Astrocyte of the cerebellum (primary cell): Measurements from ENCODE around the gene ANKRD39.

Source experiments
- DNase-seq: peaks from one replicate; pipeline ENCODE4 v3.0.0-alpha.2; 2011; ENCODE audit warnings: low read depth
- H3K4me3 ChIP-seq: 2 replicates; pipeline ENCODE4 v1.5.1; 2011; ENCODE audit warnings: mild to moderate bottlenecking, low read depth, low read length, moderate library complexity
- CTCF ChIP-seq: IDR thresholded peaks from 2 replicates; pipeline ENCODE4 v1.5.1; 2012; ENCODE audit warnings: low read length, low read depth, moderate library complexity, mild to moderate bottlenecking; ENCODE audit errors: missing control alignments
- in situ Hi-C: cut with HindIII; loops from 2 replicates; pipeline ENCODE4 v1.10.0; 2017; ENCODE audit warnings: low sequenced_read_pairs

ANKRD39 gene

GRCh38 chr2:96842600-96842999, 15.2 kb downstream of the ANKRD39 start:
- TF ChIP-seq CTCF = no peak
- in situ Hi-C loops = no loop called here
- no peak overlapping the region for H3K4me3 ChIP-seq
- no peak for DNase-seq

DNA sequence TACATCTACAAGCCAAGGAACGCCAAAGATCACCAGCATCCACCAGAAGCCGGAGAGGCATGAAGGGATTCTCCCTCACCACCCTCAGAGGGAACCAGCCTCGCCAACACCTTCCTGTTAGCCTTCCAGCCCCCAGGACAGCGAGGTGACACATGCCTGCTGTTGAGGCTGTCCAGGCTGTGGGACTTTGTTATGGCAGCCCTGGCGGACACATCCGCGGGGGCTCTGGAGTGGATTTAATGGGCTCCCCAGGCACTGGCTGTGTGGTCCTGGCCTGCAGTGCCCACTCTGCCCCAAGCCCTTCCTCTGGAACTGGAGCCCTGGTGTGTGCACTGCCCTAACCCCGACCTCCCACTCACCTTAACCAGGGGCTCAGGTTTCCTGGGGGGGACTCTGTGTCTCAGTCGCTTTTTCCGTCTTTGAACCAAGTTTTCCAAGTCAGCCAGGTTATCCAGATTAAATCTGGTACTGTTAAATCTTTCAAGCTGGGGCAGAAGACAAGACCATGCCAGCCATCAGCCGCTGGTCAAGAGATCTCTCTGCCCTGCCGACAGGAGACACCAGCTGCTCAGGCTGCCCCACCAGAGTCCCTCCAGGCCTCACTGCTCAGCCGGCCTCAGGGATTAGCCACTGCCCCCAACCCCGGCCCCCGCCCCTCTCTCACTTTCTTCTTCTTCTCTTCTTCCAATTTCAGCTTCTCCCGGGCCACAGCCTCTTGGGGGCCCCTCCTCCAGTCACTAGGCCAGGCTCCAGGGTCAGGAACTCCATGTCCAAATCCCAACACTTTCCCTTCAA, 15.9 kb downstream of the ANKRD39 start:
- in situ Hi-C loops = no loop called here
- no peak for DNase-seq
- no peak for TF ChIP-seq CTCF
- H3K4me3 ChIP-seq = no peak overlapping the region

GRCh38 chr2:96839875-96840850, 17.7 kb downstream of the ANKRD39 start:
- in situ Hi-C loops = no loop called here
- H3K4me3 ChIP-seq = no peak overlapping the region
- no peak for TF ChIP-seq CTCF
- DNase-seq = no peak

- in situ Hi-C loops = no loop called here
- no peak overlapping the region for H3K4me3 ChIP-seq
- TF ChIP-seq CTCF = no peak
- no peak for DNase-seq
Measured at GRCh38 chr2:96839293-96839874, 18.4 kb downstream of the ANKRD39 start.

DNA sequence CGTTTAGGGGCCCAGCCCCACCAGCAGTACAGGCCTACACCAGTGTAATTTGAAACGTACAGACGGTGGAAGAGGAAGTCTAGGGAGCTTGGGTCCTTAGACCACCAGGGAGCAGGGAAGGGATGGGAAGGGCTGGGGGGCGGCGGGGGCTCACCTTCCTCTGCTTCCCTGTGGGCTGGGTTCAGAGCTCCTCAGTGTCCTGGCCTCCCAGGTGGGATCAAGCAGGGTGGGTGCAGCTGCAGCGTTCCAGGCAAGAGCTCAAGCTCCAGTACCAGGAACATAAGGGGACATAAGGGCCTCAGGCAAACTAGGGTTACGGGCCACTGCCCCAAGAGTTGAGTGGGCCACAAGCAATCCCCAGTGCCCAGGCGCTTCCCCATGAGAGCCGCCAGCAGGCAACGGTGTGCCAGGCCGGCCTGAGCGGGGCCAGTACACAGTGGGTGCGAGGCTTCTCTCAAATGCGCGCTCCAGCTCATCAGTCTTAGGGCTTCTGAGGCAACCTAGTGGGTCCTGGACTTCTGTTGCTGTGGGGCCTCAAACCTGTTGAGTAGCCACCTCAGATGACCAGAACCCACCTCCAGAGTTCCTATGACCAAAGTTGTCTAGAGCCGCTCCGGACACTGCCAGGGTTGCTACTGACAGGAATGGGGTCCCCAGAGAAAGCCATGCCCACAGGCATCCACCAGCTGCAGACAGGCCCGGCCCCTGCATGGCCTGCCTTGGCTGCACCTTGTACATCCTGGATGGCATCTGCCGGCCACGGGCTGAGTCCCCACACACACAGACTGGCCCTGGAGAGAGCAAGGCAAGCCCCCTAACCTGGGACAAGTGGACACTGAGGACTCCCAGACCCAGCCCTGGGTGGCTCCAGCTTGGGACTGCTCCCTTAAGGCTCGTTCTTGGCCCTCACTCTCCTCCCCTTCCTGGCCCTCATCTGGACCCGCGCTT, 19.2 kb downstream of the ANKRD39 start:
- no peak for TF ChIP-seq CTCF
- H3K4me3 ChIP-seq = no peak overlapping the region
- DNase-seq = no peak
- in situ Hi-C loops = no loop called here
